Measurements from ENCODE around the gene EEF2K.
A peak's percentile ranks its signal among the peaks of the same experiment; 100 is the strongest.
"Not testable (repeated sequence)": the region's sequence is repeated elsewhere in the genome, so short reads cannot be mapped to it uniquely, and the experiment has no call there.

EEF2K gene

DNA sequence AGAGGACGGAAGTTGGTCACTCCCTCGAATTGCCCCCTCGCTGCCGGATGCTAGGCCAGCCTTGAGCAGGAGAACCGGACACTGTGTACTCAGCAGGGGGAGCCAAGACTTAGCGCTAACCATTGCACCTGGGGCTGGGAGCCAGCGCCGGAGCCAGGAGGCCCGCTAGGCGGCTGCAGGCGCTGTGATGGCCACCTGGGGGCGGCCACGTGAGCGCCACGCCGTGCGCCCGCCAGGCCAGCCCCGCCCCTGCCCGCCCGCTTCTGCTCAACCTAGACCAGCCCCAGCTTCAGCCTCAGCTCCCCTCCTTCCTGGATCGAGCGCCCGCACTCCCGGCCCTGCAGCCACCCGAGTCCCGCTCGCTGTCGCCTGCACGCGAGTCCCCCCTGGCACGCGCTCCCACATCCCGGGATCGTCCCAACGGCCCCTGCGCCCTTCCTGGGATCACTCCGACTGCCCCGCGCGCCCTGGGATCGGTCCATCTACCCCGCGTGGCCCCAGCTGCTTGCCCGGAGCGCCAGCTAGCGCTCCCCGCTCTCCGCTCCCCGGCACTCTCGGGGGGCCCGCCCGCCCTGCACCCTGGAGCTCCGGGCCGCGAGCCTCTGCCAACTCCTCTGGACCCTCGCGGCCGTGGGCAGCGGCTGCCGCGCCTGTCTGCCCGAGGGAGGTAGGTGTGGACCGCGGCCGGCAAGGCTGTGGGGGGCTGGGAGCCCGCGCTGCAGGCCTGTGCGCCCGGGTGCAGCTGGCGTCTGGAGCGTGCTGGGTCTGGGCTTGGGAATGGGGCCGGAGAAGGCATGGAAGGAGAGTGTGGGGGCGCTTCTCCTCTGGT lies at the start of gene EEF2K:
Gene EEF2K (plus strand): TSS at position 266 of the 829 bp plus-strand sequence. CDS start 19,452 bp downstream, outside the sequence.
- DNase-seq = peak; percentile 93

GRCh38 chr16:22161401-22161800 lies 44.7 kb upstream of the EEF2K start:
- DNase-seq = no peak

- DNase-seq = no peak
These were observed 44.0 kb upstream of the EEF2K start, which contains the start of gene SDR42E2 for GRCh38 chr16:22161999-22162655. Gene SDR42E2, plus strand, starts transcription at chr16:22162506. Its CDS starts 3,077 bp downstream, at chr16:22165583.

- DNase-seq = no peak
These were observed 43.4 kb upstream of the EEF2K start for GRCh38 chr16:22162656-22163009.

DNA sequence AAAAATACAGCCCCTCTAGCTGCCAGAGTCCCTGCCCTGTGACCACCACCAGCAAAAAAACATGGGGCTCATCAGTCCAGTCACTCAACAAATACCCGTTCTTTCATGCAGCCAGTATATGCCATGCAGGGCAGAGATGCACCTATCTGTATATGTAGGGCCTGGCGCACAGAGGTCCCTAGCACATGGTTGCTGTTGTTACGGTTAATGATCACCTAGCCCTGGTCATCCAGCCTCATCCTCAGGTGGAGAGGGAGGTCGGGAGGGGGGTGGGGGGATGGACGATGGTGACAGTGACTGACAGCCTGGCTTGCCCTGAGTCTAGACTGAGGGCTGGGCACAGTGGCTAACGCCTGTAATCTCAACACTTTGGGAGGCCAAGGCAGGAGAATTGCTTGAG lies 42.3 kb upstream of the EEF2K start:
- no peak for DNase-seq

GRCh38 chr16:22164482-22164881 lies 41.6 kb upstream of the EEF2K start:
- no peak for DNase-seq

GRCh38 chr16:22165508-22166285 lies 40.4 kb upstream of the EEF2K start:
- no peak for DNase-seq

- no peak for DNase-seq
These were observed 34.1 kb upstream of the EEF2K start for GRCh38 chr16:22171953-22172352.

GRCh38 chr16:22172642-22173041 lies 33.4 kb upstream of the EEF2K start:
- not testable (repeated sequence) for DNase-seq

GRCh38 chr16:22174642-22175041 lies 31.4 kb upstream of the EEF2K start:
- no peak for DNase-seq

- no peak for DNase-seq
These were observed 27.8 kb upstream of the EEF2K start for GRCh38 chr16:22177968-22178930.

DNA sequence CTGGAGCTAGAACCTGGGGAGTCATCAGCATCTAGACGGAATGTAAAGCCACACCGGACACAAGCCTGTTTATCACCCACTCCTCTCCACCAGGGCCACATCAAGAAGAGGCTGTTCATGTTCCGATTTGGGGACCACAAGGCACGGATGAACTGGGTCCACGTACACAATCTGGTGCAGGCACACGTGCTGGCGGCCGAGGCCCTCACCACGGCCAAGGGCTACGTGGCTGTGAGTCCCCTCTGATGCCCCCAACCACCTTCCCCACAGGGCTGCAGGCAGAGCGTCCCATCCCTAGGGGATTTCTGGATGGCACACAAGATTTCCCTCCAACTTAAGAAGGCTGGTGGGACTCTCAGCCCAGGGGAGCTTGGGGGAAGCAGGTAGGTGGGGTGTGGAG lies 24.7 kb upstream of the EEF2K start:
- DNase-seq = no peak

DNA sequence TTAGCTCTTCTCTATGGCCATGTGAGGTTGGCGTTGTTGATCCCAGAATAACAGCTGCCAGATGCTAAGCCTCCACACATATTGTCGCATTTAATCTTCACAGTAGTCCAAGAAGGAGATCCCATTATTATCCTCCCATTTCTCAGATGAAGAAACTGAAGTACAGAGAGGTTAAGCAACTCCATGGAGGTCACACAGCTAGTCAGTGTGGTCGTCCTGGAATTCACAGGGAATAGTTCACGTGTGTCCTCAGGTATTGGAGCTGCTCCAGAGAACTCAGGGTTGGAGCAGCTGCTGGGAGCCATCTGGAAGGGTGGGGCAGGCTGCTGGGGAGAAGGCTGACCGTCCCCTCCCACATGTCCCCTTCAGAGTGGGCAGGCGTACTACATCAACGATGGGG lies 24.2 kb upstream of the EEF2K start:
- no peak for DNase-seq

DNA sequence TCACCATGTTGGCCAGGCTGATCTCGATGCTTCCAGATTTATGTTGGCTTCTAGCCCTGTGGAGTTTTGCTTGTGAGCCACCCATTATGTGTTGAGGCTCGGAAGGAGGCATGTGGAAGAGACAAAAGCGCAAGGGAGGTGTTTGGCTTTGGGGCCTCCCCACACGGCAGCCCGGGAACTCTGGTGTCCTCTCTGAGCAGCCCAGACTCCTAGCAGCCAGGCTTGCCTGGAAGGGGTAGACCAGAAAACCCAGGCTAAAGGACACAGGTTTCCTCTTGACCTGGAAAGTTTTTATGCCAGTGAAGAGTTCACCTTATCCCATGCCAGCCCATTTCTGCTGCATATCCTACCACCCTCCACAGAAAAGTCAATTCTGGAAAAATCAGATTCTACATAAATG lies 22.7 kb upstream of the EEF2K start:
- no peak for DNase-seq

- no peak for DNase-seq
These were observed 22.0 kb upstream of the EEF2K start for GRCh38 chr16:22183901-22184614.

DNA sequence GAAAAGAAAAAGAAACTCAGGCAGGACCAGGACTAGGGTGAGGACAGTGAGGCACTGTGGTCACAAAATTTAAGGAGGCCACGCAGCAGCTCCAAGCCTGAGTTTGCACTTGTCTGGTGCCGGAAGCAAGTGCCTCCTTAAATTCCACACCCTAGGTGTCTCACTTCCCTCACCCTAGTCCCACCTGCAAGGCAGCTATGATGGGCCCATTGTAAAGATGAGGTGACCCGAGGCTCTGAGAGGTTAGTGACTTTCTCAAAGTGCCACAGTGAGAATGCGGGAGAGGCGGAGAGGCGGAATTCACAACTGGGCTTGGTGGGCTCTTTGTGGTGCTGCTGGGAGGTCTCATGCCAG lies 21.5 kb upstream of the EEF2K start:
- no peak for DNase-seq

- no peak for DNase-seq
These were observed 19.6 kb upstream of the EEF2K start for GRCh38 chr16:22186517-22186916.

DNA sequence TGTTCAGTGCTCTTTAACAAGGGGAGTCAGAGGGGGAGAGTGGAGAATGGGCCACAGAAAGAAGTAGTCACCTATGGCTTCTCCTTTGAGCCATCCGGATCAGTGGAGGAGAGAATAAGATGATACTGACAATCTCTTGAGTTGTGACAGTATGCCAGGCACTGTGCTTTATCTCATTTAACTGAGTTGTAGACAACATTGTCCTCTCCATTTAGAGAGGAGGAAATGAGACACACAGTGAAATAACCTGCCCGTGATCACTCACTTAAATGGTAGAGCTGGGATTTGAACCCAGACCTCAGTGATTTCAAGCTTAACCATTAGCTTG lies 17.8 kb upstream of the EEF2K start:
- DNase-seq = no peak

DNA sequence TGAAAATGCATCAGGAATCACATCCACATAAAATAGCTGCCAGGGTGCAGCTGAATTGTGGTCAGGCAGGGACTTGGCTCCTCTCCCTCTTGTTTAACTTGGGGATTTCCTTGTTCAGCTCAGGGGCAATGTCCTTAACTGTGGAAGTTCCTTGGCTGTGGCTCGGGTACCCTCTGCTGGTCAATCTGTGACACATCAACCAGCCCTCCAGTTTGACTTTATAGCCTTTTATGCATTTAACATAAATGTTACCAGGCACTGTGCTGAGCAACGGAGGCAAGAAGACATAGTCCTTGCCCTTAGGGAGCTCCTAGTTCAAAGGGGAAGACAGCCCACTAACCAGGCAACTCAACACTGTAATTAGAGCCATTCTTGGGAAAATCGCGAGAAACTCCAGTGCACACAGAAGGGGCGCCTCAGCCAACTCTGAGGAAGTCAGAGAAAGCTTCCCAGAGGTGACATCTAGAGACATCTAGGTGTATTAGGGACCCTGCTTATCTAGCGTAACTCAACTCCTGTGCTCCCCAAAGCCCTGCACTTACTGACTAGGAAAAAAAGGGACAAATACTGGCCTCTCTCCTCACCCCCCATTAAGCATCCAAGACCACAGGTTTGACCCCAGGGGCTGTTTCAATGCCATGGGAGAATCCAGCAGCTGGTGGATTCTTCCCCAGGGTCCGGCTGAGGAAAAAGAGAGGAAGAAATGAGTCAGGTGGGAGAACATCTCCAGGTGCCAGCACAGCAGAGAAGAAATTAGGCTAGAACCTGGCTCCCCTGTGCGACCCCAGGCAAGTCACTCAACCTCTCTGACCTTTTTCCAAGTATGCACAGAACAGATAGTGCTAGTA lies 17.3 kb upstream of the EEF2K start:
- peak; percentile 84 for DNase-seq

GRCh38 chr16:22189473-22190080 lies 16.5 kb upstream of the EEF2K start:
- DNase-seq = peak; percentile 15

Measured in DMS153 (cell line).